HEK293 (cell line): ENCODE data around the gene MADCAM1.

Experiments
- HOXC10 ChIP-seq: sonication (generic); formaldehyde crosslinking; IDR thresholded peaks from 2 replicates; pipeline ENCODE4 v1.8.1; 2023; ENCODE audit warnings: mild to moderate bottlenecking, missing genetic modification reagents
- KLF7 ChIP-seq: fragments of 450-650 bp; formaldehyde crosslinking; IDR thresholded peaks from 2 replicates; pipeline ENCODE4 v1.5.1; 2016; ENCODE audit warnings: missing biosample characterization, missing genetic modification characterization, borderline replicate concordance
- PRDM2 ChIP-seq: fragments of 450-650 bp; formaldehyde crosslinking; IDR thresholded peaks from 2 replicates; pipeline ENCODE4 v1.5.1; 2016; ENCODE audit warnings: missing biosample characterization, missing genetic modification characterization, borderline replicate concordance
- SP2 ChIP-seq: fragments of 450-650 bp; formaldehyde crosslinking; IDR thresholded peaks from 2 replicates; pipeline ENCODE4 v1.5.1; 2016; ENCODE audit warnings: missing biosample characterization, missing genetic modification characterization
- TRIM28 ChIP-seq: IDR thresholded peaks from 2 replicates; pipeline ENCODE4 v1.6.1; 2011; ENCODE audit warnings: low read length, control low read depth, borderline replicate concordance
- ZBTB20 ChIP-seq: fragments of 450-650 bp; formaldehyde crosslinking; IDR thresholded peaks from 2 replicates; pipeline ENCODE4 v1.5.1; 2016; ENCODE audit warnings: missing biosample characterization, missing genetic modification characterization
- ZEB2 ChIP-seq: fragments of 450-650 bp; formaldehyde crosslinking; IDR thresholded peaks from 2 replicates; pipeline ENCODE4 v1.5.1; 2016; ENCODE audit warnings: missing biosample characterization, missing genetic modification characterization
- ZNF132 ChIP-seq: fragments of 450-650 bp; formaldehyde crosslinking; IDR thresholded peaks from 2 replicates; pipeline ENCODE4 v1.5.1; 2017; ENCODE audit warnings: missing biosample characterization, missing genetic modification characterization, borderline replicate concordance
- ZNF133 ChIP-seq: fragments of 450-650 bp; formaldehyde crosslinking; IDR thresholded peaks from 2 replicates; pipeline ENCODE4 v1.5.1; 2016; ENCODE audit warnings: missing biosample characterization, missing genetic modification characterization
- ZNF174 ChIP-seq: fragments of 450-650 bp; formaldehyde crosslinking; IDR thresholded peaks from 2 replicates; pipeline ENCODE4 v1.5.0; 2017; ENCODE audit warnings: missing biosample characterization, mild to moderate bottlenecking, missing genetic modification characterization
- ZNF239 ChIP-seq: fragments of 450-650 bp; formaldehyde crosslinking; IDR thresholded peaks from 2 replicates; pipeline ENCODE4 v1.5.1; 2016; ENCODE audit warnings: missing biosample characterization, missing genetic modification characterization
- ZNF248 ChIP-seq: fragments of 450-650 bp; formaldehyde crosslinking; IDR thresholded peaks from 2 replicates; pipeline ENCODE4 v1.5.1; 2017; ENCODE audit warnings: missing biosample characterization, missing genetic modification characterization
- ZNF280D ChIP-seq: fragments of 450-650 bp; formaldehyde crosslinking; IDR thresholded peaks from 2 replicates; pipeline ENCODE4 v1.5.1; 2016; ENCODE audit warnings: missing biosample characterization, missing genetic modification characterization
- ZNF366 ChIP-seq: fragments of 450-650 bp; formaldehyde crosslinking; conservative IDR thresholded peaks from 2 replicates; pipeline ENCODE4 v1.5.1; 2016; ENCODE audit warnings: missing biosample characterization, missing genetic modification characterization
- ZNF488 ChIP-seq: fragments of 450-650 bp; formaldehyde crosslinking; IDR thresholded peaks from 2 replicates; pipeline ENCODE4 v1.5.1; 2016; ENCODE audit warnings: missing biosample characterization, missing genetic modification characterization
- ZNF513 ChIP-seq: fragments of 450-650 bp; IDR thresholded peaks from 2 replicates; pipeline ENCODE4 v1.5.1; 2018; ENCODE audit warnings: missing biosample characterization, missing genetic modification characterization
- ZNF518A ChIP-seq: fragments of 450-650 bp; formaldehyde crosslinking; conservative IDR thresholded peaks from 2 replicates; pipeline ENCODE4 v1.5.1; 2016; ENCODE audit warnings: low read depth, missing biosample characterization, missing genetic modification characterization
- ZNF521 ChIP-seq: fragments of 450-650 bp; formaldehyde crosslinking; IDR thresholded peaks from 2 replicates; pipeline ENCODE4 v1.5.1; 2017; ENCODE audit warnings: missing biosample characterization, mild to moderate bottlenecking, missing genetic modification characterization
- ZNF571 ChIP-seq: fragments of 450-650 bp; formaldehyde crosslinking; IDR thresholded peaks from 2 replicates; pipeline ENCODE4 v1.5.0; 2017; ENCODE audit warnings: missing biosample characterization, missing genetic modification characterization
- ZNF654 ChIP-seq: fragments of 450-650 bp; formaldehyde crosslinking; IDR thresholded peaks from 2 replicates; pipeline ENCODE4 v1.5.1; 2016; ENCODE audit warnings: low read depth, missing biosample characterization, missing genetic modification characterization
- ZNF677 ChIP-seq: fragments of 450-650 bp; IDR thresholded peaks from 2 replicates; pipeline ENCODE4 v1.5.0; 2018; ENCODE audit warnings: missing biosample characterization, mild to moderate bottlenecking, missing genetic modification characterization, moderate library complexity
- ZNF747 ChIP-seq: fragments of 450-650 bp; formaldehyde crosslinking; IDR thresholded peaks from 2 replicates; pipeline ENCODE4 v1.5.1; 2016; ENCODE audit warnings: missing biosample characterization, missing genetic modification characterization

MADCAM1 gene

GRCh38 chr19:511101-511851 lies 15.0 kb downstream of the MADCAM1 start (continued):
- TF ChIP-seq ZEB2 (tag by site-specific recombination) (peak; percentile 54; the same call in 1 of the 2 replicates), ZNF571 (tag by site-specific recombination) (no peak), ZNF518A (tag by site-specific recombination) (no peak), TRIM28 (no peak), ZNF239 (no peak), ZNF248 (tag by site-specific recombination) (no peak), ZNF747 (tag by site-specific recombination) (no peak), PRDM2 (tag by site-specific recombination) (no peak), ZNF174 (tag by site-specific recombination) (no peak), KLF7 (no peak), ZNF521 (no peak), ZNF513 (tag by site-specific recombination) (peak; percentile 87), ZBTB20 (tag by site-specific recombination) (0 out of 2 replicates have a peak, but pooled peaks have one; percentile 39), ZNF488 (tag by site-specific recombination) (no peak), ZNF132 (tag by site-specific recombination) (no peak), ZNF654 (tag by site-specific recombination) (no peak), ZNF366 (peak; percentile 82), HOXC10 (CRISPR knock-in tag) (no peak), SP2 (tag by site-specific recombination) (peak; percentile 79), ZNF677 (tag by site-specific recombination) (no peak), ZNF280D (tag by site-specific recombination) (no peak), ZNF133 (no peak)
